Hepatocyte (in vitro differentiated cells): ENCODE results near the gene LYPLA2. TPM values are rescaled to one million over a fixed set of nuclear protein-coding genes. Genes with fewer than 3 reads are reported as not detected.
A peak's percentile ranks its signal among the peaks of the same experiment; 100 is the strongest.
"Not testable (repeated sequence)": the region's sequence is repeated elsewhere in the genome, so short reads cannot be mapped to it uniquely, and the experiment has no call there.

ENCODE experiments used
- DNase-seq: peaks from one replicate; pipeline ENCODE4 v3.0.0-alpha.2; 2016; ENCODE audit warnings: low spot score
- H2AFZ ChIP-seq: fragments of 200-600 bp; sonication (generic); 2 replicates; pipeline ENCODE4 v1.6.0; 2016; ENCODE audit warnings: antibody characterized with exemption, mild to moderate bottlenecking
- H3K27ac ChIP-seq: fragments of 200-600 bp; sonication (generic); 2 replicates; pipeline ENCODE4 v1.5.1; 2016; ENCODE audit warnings: mild to moderate bottlenecking
- H3K27me3 ChIP-seq: fragments of 200-600 bp; sonication (generic); 2 replicates; pipeline ENCODE4 v1.6.1; 2016
- H3K36me3 ChIP-seq: fragments of 200-600 bp; sonication (generic); replicated peaks from 2 replicates; pipeline ENCODE4 v1.5.1; 2016; ENCODE audit warnings: low read depth; ENCODE audit not compliant: insufficient read depth
- H3K4me1 ChIP-seq: fragments of 200-600 bp; sonication (generic); 2 replicates; pipeline ENCODE4 v1.5.1; 2016; ENCODE audit warnings: mild to moderate bottlenecking, moderate library complexity; ENCODE audit not compliant: insufficient read depth
- H3K4me2 ChIP-seq: fragments of 200-600 bp; sonication (generic); 2 replicates; pipeline ENCODE4 v1.6.0; 2016
- H3K4me3 ChIP-seq: fragments of 200-600 bp; sonication (generic); 2 replicates; pipeline ENCODE4 v1.5.1; 2016; ENCODE audit warnings: mild to moderate bottlenecking
- H3K79me2 ChIP-seq: fragments of 200-600 bp; sonication (generic); 2 replicates; pipeline ENCODE4 v1.6.0; 2017; ENCODE audit warnings: mild to moderate bottlenecking
- H3K9me2 ChIP-seq: fragments of 200-600 bp; sonication (generic); replicated peaks from 2 replicates; pipeline ENCODE4 v1.6.0; 2017; ENCODE audit warnings: mild to moderate bottlenecking; ENCODE audit not compliant: insufficient read depth
- H3K9me3 ChIP-seq: fragments of 200-600 bp; sonication (generic); 2 replicates; pipeline ENCODE4 v1.5.1; 2016; ENCODE audit warnings: low read depth, mild to moderate bottlenecking
- H4K20me1 ChIP-seq: fragments of 200-600 bp; sonication (generic); 2 replicates; pipeline ENCODE4 v1.6.0; 2016; ENCODE audit warnings: mild to moderate bottlenecking; ENCODE audit not compliant: insufficient read depth, poor library complexity, severe bottlenecking
- EZH2 ChIP-seq: fragments of 200-600 bp; sonication (generic); IDR thresholded peaks from 2 replicates; pipeline ENCODE4 v1.6.1; 2016; ENCODE audit warnings: antibody characterized with exemption, mild to moderate bottlenecking, borderline replicate concordance
- EZH2phosphoT487 ChIP-seq: fragments of 200-600 bp; sonication (generic); IDR thresholded peaks from one replicate; pipeline ENCODE4 v1.6.1; 2018; ENCODE audit warnings: antibody characterized with exemption, mild to moderate bottlenecking, low read depth, moderate library complexity; ENCODE audit not compliant: unreplicated experiment, severe bottlenecking
- WGBS: methylation state at CpG from one replicate; pipeline ENCODE4 v1.1.6; 2016; ENCODE audit warnings: low lambda C conversion rate; ENCODE audit errors: missing lambda C conversion rate; 5-methylcytosine and 5-hydroxymethylcytosine counted together
- polyA plus RNA-seq: library from polyadenylated mRNA; unstranded; fragments of >200 nt; fragmentation: Nextera tagmentation; extraction: Ambion mirVana; gene quantifications from 2 replicates; pipeline ENCODE4 v1.2.1, GENCODE V29; 2016
- total RNA-seq: library from RNA; depleted of rRNA; stranded (reverse); fragments of >200 nt; gene quantifications from 2 replicates; pipeline ENCODE4 v1.2.3, GENCODE V29; 2014
- TF ChIP-seq, protein P1 (sequence below): fragments of 200-600 bp; sonication (generic); IDR thresholded peaks from 2 replicates; pipeline ENCODE4 v1.5.1; 2016; ENCODE audit warnings: antibody characterized with exemption, mild to moderate bottlenecking; ENCODE audit not compliant: poor library complexity

LYPLA2 gene
- total and polyA plus RNA-seq, 2 experiments from 2014 or later: 73.2 to 162 TPM

- peak; percentile 59 for DNase-seq
- H2AFZ ChIP-seq: no peak overlapping the region
- H3K4me1 ChIP-seq: peaks cover 11% of the 10 kb centered on the region
- no peaks in the 10 kb centered on the region for H3K9me2 ChIP-seq
- H3K9me3 ChIP-seq: no peaks in the 10 kb centered on the region
- H3K36me3 ChIP-seq: no peaks in the 10 kb centered on the region
- peak overlapping the region; percentile 82 for H3K4me2 ChIP-seq
- WGBS: 87% methylated on average over 16 of the region's 16 CpGs
- no peaks in the 10 kb centered on the region for H3K27me3 ChIP-seq
- TF ChIP-seq, protein P1, sequence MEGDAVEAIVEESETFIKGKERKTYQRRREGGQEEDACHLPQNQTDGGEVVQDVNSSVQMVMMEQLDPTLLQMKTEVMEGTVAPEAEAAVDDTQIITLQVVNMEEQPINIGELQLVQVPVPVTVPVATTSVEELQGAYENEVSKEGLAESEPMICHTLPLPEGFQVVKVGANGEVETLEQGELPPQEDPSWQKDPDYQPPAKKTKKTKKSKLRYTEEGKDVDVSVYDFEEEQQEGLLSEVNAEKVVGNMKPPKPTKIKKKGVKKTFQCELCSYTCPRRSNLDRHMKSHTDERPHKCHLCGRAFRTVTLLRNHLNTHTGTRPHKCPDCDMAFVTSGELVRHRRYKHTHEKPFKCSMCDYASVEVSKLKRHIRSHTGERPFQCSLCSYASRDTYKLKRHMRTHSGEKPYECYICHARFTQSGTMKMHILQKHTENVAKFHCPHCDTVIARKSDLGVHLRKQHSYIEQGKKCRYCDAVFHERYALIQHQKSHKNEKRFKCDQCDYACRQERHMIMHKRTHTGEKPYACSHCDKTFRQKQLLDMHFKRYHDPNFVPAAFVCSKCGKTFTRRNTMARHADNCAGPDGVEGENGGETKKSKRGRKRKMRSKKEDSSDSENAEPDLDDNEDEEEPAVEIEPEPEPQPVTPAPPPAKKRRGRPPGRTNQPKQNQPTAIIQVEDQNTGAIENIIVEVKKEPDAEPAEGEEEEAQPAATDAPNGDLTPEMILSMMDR: no peak
- no peak for TF ChIP-seq EZH2phosphoT487
- TF ChIP-seq EZH2: no peak
- no peak overlapping the region for H3K27ac ChIP-seq
- peaks cover 27% of the 10 kb centered on the region for H3K79me2 ChIP-seq
- no peaks in the 10 kb centered on the region for H4K20me1 ChIP-seq
- no peak overlapping the region for H3K4me3 ChIP-seq
These were observed 2.3 kb downstream of the LYPLA2 start for GRCh38 chr1:23793018-23793781.

DNA sequence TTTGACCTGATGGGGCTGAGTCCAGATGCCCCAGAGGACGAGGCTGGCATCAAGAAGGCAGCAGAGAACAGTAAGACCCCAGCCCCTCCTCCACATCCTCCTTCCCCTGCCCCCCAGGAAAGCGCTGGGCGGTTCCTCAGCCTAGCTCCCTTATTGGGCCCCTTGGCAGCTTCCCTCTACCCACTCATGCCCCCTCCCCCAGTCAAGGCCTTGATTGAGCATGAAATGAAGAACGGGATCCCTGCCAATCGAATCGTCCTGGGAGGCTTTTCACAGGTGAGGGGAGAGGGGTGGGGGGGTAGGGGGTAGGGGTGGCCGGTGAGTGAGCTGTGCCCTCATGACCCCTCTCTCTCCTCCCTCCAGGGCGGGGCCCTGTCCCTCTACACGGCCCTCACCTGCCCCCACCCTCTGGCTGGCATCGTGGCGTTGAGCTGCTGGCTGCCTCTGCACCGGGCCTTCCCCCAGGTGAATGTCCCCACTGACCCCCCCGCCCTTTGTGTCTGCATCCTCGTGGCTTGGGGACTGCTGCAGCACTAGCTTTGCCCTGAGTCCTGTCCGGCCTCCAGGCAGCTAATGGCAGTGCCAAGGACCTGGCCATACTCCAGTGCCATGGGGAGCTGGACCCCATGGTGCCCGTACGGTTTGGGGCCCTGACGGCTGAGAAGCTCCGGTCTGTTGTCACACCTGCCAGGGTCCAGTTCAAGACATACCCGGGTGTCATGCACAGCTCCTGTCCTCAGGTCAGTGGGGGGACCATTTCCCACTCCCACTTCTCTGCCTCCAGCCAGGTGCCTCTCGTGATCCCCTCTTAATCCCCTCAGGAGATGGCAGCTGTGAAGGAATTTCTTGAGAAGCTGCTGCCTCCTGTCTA is 3.2 kb downstream of the LYPLA2 start:
- no peaks in the 10 kb centered on the region for H3K9me3 ChIP-seq
- H3K4me3 ChIP-seq: no peak overlapping the region
- no peaks in the 10 kb centered on the region for H4K20me1 ChIP-seq
- H3K27ac ChIP-seq: no peak overlapping the region
- peaks cover 17% of the 10 kb centered on the region for H3K4me1 ChIP-seq
- H3K36me3 ChIP-seq: no peaks in the 10 kb centered on the region
- no peak for DNase-seq
- no peak overlapping the region for H2AFZ ChIP-seq
- TF ChIP-seq, protein P1: no peak
- TF ChIP-seq EZH2phosphoT487: no peak
- no peak for TF ChIP-seq EZH2
- H3K9me2 ChIP-seq: no peaks in the 10 kb centered on the region
- no peak overlapping the region for H3K4me2 ChIP-seq
- no peaks in the 10 kb centered on the region for H3K27me3 ChIP-seq
- 90% methylated on average over 13 of the region's 21 CpGs for WGBS
- peaks cover 31% of the 10 kb centered on the region for H3K79me2 ChIP-seq

GRCh38 chr1:23794732-23795182 is 3.8 kb downstream of the LYPLA2 start:
- WGBS: 95% methylated on average over 7 of the region's 9 CpGs
- H3K27ac ChIP-seq, DNase-seq, H3K9me3 ChIP-seq, H3K4me3 ChIP-seq, H3K4me2 ChIP-seq, H4K20me1 ChIP-seq, H3K9me2 ChIP-seq, H3K27me3 ChIP-seq, H2AFZ ChIP-seq, H3K36me3 ChIP-seq: not testable (repeated sequence)
- Histone ChIP-seq H3K4me1 (peaks cover 19% of the 10 kb centered on the region), H3K79me2 (peaks cover 33% of the 10 kb centered on the region)
